Left lobe of liver (tissue), 2 donors: ENCODE measurements around the gene SH3RF3. TPM values are rescaled to one million over a fixed set of nuclear protein-coding genes. Genes with fewer than 3 reads are reported as not detected.

Experiments
- ATAC-seq: fragments of 200-7000 bp; cut with Tn5 transposase; one replicate; pipeline ENCODE4 v1.9.1; 2020; ENCODE audit warnings: mild to moderate bottlenecking, moderate library complexity
- DNase-seq: peaks from one replicate; pipeline ENCODE4 v3.0.0-alpha.2; 2020; ENCODE audit warnings: low spot score
- total RNA-seq: library from RNA; stranded (reverse); gene quantifications from one replicate; pipeline ENCODE4 v1.2.1, GENCODE V29; 2021
- donor health status: DM: no; HTN: no; CAD: no; lungs with moderate emphysema.
- donor health status: DM: no; HTN: yes; CAD: no.

Gene SH3RF3
- total RNA-seq, 1 donor from 2014 or later: 1.1 TPM

DNA sequence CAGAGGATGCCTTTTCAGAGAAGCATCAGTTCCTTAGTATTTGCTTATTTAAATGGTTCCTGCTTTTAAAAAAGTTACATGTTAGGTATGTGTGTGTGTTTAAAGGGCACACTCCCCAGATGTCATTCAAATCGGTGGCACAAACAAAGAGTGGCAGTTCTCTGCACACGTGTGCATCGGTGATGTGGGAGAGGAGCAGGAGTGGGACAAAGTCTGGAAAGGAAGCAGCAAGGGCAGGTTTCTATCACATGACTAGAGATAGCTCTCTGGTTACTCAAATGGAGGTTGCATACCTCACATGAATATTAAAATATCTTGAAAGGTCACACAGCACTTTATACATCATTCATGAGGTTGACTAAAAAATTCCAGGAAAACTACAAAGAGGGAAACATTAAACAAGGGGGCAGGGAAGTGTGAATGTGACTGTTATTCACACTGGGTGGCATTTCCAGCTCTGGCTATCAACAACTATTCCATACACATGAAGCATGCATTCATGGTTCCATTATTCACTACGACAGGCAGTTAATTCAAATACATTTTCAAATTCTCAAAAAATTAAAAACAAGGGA is 420.1 kb downstream of the SH3RF3 start:
- ATAC-seq: peak; percentile 35
- DNase-seq: no peak

Other genes starting within 250 kb of the SH3RF3 start
- 1.8 TPM for gene EDAR, start 140.0 kb upstream of the SH3RF3 start, total RNA-seq